Endothelial cell (in vitro differentiated cells): ENCODE data around the gene WDFY2. TPM values are rescaled to one million over a fixed set of nuclear protein-coding genes. Genes with fewer than 3 reads are reported as not detected.

Experiments
- DNase-seq: peaks from one replicate; pipeline ENCODE4 v3.0.0; 2021; ENCODE audit warnings: low spot score
- H3K27ac Mint-ChIP-seq: one replicate; pipeline ENCODE4 v1.8.0; 2021; ENCODE audit warnings: mixed read lengths, inconsistent platforms; ENCODE audit not compliant: unreplicated experiment
- H3K27me3 Mint-ChIP-seq: one replicate; pipeline ENCODE4 v1.8.0; 2021; ENCODE audit warnings: mild to moderate bottlenecking, moderate library complexity, mixed read lengths, inconsistent platforms; ENCODE audit not compliant: unreplicated experiment
- H3K36me3 Mint-ChIP-seq: one replicate; pipeline ENCODE4 v1.8.0; 2021; ENCODE audit warnings: mild to moderate bottlenecking, low read depth, mixed read lengths, inconsistent platforms; ENCODE audit not compliant: unreplicated experiment
- H3K4me1 Mint-ChIP-seq: one replicate; pipeline ENCODE4 v1.8.0; 2021; ENCODE audit warnings: mild to moderate bottlenecking, mixed read lengths, inconsistent platforms; ENCODE audit not compliant: unreplicated experiment
- H3K4me3 Mint-ChIP-seq: one replicate; pipeline ENCODE4 v1.8.0; 2021; ENCODE audit warnings: mild to moderate bottlenecking, mixed read lengths, inconsistent platforms; ENCODE audit not compliant: unreplicated experiment
- H3K9me3 Mint-ChIP-seq: one replicate; pipeline ENCODE4 v1.8.0; 2021; ENCODE audit warnings: mixed read lengths, inconsistent platforms; ENCODE audit not compliant: unreplicated experiment
- total RNA-seq: library from RNA; stranded (reverse); fragmentation: NEBNext Ultra II Directional; extraction: Animal tissue kit (Norgen Biotek cat#: 25700); gene quantifications from one replicate; pipeline ENCODE4 v1.2.1, GENCODE V29; 2021; ENCODE audit not compliant: unreplicated experiment
- TF ChIP-seq, protein P1 (sequence below): fragments of 200-600 bp; sonication (generic); IDR thresholded peaks from one replicate; pipeline ENCODE4 v1.5.0; 2021; ENCODE audit warnings: antibody characterized with exemption; ENCODE audit not compliant: unreplicated experiment

Gene WDFY2
- total RNA-seq, 1 donor from 2014 or later, result 22.7 TPM

DNA sequence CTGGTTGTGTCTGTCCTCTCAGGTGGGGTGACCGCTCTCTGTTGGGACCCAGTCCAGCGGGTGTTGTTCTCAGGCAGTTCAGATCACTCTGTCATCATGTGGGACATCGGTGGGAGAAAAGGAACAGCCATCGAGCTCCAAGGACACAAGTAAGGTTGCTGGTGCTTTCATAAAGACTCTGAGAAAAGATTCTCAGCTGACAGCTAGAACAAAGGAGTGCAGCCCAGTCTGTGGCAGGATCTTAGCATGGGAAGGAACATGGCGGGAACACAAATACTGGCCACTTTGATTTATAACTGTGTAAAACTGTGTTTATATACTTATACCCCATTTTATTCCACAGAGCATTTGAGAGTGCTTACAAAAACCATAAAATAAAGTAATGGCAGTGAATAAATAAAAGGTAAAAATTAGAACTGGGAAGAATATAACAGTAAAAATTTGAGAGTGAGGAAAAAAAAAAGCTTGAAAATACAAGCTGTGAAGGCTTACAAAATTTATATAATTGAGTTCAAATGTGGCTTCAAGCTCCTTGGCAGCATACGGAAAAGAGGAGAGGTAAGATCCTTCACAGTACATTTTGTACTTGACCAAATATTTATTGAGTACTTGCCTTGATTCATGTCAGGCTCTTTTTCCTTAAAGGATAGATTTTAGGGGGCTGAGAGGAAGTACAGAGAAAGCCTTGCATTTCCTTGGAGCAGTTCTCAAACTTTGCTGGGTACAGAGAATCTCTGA, 154.9 kb downstream of the WDFY2 start:
- H3K4me1 Mint-ChIP-seq, result peaks cover 5% of the 10 kb centered on the region
- no peak for DNase-seq
- peaks cover 24% of the 10 kb centered on the region for H3K36me3 Mint-ChIP-seq
- H3K27ac Mint-ChIP-seq, result no peak overlapping the region
- H3K9me3 Mint-ChIP-seq, result no peaks in the 10 kb centered on the region
- TF ChIP-seq, protein P1, sequence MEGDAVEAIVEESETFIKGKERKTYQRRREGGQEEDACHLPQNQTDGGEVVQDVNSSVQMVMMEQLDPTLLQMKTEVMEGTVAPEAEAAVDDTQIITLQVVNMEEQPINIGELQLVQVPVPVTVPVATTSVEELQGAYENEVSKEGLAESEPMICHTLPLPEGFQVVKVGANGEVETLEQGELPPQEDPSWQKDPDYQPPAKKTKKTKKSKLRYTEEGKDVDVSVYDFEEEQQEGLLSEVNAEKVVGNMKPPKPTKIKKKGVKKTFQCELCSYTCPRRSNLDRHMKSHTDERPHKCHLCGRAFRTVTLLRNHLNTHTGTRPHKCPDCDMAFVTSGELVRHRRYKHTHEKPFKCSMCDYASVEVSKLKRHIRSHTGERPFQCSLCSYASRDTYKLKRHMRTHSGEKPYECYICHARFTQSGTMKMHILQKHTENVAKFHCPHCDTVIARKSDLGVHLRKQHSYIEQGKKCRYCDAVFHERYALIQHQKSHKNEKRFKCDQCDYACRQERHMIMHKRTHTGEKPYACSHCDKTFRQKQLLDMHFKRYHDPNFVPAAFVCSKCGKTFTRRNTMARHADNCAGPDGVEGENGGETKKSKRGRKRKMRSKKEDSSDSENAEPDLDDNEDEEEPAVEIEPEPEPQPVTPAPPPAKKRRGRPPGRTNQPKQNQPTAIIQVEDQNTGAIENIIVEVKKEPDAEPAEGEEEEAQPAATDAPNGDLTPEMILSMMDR, result no peak
- H3K27me3 Mint-ChIP-seq, result peaks cover 5% of the 10 kb centered on the region
- H3K4me3 Mint-ChIP-seq, result no peak overlapping the region

DNA sequence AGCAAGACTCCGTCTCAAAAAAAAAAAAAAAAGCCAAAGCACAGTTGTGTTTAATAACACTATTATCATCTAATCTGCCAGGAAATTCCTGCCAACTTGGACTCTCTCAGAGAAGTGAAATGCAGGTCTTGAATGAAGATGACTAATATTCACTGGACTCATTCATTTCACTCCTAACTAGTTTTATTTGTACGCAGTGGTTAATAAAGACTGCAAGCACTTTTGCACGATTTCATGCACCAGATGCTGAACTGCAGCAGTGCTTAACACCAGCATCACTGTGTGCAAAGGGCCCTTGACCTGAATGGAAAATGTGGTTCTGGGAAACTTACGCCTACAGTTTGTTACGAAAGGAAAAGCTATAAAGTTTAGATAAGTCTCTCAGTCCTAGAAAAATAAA, 156.4 kb downstream of the WDFY2 start:
- H3K27me3 Mint-ChIP-seq, result peaks cover 5% of the 10 kb centered on the region
- DNase-seq, result no peak
- H3K4me3 Mint-ChIP-seq, result no peak overlapping the region
- H3K36me3 Mint-ChIP-seq, result peaks cover 24% of the 10 kb centered on the region
- no peak overlapping the region for H3K27ac Mint-ChIP-seq
- H3K4me1 Mint-ChIP-seq, result peaks cover 5% of the 10 kb centered on the region
- TF ChIP-seq, protein P1, result no peak
- H3K9me3 Mint-ChIP-seq, result no peaks in the 10 kb centered on the region

DNA sequence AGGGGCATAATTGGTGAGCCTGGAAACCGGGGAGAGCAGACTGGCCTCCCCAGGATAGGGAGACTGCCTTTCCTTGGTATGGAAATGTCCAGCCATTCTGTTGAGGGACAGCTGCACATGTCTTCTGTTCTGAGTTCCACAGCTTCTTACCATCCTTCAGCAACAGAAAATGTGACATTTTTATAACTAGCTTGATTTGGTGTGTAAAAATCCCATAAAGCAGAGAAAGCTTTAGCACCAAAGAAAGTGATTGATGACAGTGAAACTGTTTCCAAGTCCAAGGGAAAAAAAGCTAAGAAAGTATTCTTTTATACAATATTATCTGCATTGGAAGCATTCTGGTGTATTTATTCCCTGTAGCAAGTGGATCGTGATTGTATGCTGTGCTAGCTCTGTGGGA, 157.8 kb downstream of the WDFY2 start:
- Mint-ChIP-seq H3K36me3 (peaks cover 25% of the 10 kb centered on the region), H3K27me3 (peaks cover 5% of the 10 kb centered on the region), H3K4me1 (peaks cover 5% of the 10 kb centered on the region), H3K27ac (no peak overlapping the region), H3K9me3 (no peaks in the 10 kb centered on the region), H3K4me3 (no peak overlapping the region)
- DNase-seq, result no peak
- TF ChIP-seq, protein P1, result no peak

DNA sequence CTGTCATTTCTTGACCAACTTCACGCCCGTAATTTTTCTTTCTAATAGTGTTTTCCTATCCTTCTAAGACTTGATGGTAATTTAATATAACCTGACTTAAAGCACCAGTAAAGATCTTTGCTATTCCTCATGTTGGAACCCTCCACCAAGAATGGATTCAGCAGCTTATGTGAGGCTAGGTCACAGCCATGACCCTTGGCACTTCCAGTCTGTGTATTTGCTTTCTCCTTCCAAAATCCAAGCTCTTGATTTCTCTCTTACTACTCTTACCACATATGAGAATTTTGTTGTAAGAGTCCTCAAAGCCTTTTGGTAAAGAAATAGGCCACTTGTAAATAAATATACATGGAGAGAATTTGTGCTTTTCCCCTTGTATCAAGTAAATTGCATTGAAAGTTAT, 158.3 kb downstream of the WDFY2 start:
- H3K27ac Mint-ChIP-seq, result no peak overlapping the region
- H3K4me1 Mint-ChIP-seq, result peaks cover 5% of the 10 kb centered on the region
- TF ChIP-seq, protein P1, result no peak
- H3K4me3 Mint-ChIP-seq, result no peak overlapping the region
- no peak for DNase-seq
- H3K27me3 Mint-ChIP-seq, result peaks cover 5% of the 10 kb centered on the region
- H3K9me3 Mint-ChIP-seq, result no peaks in the 10 kb centered on the region
- peaks cover 30% of the 10 kb centered on the region for H3K36me3 Mint-ChIP-seq

DNA sequence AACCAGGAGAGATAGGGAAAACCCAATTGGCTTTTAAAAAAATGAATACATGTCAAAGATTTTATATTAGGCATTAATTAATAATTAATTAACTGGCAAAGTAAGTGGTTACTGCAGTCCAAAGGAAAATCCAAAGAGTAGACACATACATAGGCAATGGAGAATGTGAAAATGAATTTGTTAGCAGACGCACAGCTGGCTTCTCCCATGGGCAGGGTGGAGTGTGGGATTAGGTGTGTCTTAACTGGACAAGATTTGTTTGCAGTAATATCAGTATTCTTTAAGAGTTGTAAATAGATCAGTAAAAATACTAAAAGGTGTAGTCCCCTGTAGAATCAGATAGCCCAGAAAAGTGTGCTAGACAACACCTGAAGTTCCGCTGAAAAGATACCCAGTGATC, 161.0 kb downstream of the WDFY2 start:
- Mint-ChIP-seq H3K27ac (no peak overlapping the region), H3K4me3 (no peak overlapping the region), H3K36me3 (peaks cover 38% of the 10 kb centered on the region), H3K4me1 (no peaks in the 10 kb centered on the region), H3K9me3 (peaks cover 4% of the 10 kb centered on the region), H3K27me3 (peaks cover 5% of the 10 kb centered on the region)
- TF ChIP-seq, protein P1, result no peak
- DNase-seq, result no peak
